WI38 (cell line): ENCODE data around the gene KHK.

Source experiments
- H3K4me3 ChIP-seq: 2 replicates; pipeline ENCODE4 v1.5.1; 2011; ENCODE audit warnings: low read depth, mild to moderate bottlenecking, control low read depth, low read length
- TF ChIP-seq, protein P1 (sequence below): IDR thresholded peaks from 2 replicates; pipeline ENCODE4 v1.5.1; 2012; ENCODE audit warnings: low read depth, mild to moderate bottlenecking, control low read depth, low read length

The KHK gene

DNA sequence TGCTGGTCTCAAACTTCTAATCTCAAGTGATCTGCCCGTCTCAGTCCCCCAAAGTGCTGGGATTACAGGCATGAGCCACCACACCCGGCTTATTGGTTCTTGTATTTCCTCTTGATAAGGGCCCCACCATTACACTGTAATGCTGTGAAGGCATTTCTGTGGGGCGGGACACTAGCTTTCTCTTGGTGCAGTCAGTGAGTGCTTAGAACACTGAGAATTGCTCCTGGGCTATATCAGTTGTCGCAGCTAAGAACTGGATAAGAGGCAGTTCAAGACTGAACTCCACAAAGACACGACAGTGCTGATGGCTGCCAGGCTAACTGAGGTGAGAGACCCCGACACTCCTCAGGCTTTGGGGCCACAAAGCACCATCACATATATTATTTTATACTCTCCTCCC lies 2.1 kb downstream of the KHK start:
- TF ChIP-seq, protein P1, sequence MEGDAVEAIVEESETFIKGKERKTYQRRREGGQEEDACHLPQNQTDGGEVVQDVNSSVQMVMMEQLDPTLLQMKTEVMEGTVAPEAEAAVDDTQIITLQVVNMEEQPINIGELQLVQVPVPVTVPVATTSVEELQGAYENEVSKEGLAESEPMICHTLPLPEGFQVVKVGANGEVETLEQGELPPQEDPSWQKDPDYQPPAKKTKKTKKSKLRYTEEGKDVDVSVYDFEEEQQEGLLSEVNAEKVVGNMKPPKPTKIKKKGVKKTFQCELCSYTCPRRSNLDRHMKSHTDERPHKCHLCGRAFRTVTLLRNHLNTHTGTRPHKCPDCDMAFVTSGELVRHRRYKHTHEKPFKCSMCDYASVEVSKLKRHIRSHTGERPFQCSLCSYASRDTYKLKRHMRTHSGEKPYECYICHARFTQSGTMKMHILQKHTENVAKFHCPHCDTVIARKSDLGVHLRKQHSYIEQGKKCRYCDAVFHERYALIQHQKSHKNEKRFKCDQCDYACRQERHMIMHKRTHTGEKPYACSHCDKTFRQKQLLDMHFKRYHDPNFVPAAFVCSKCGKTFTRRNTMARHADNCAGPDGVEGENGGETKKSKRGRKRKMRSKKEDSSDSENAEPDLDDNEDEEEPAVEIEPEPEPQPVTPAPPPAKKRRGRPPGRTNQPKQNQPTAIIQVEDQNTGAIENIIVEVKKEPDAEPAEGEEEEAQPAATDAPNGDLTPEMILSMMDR, result no peak
- no peak overlapping the region for H3K4me3 ChIP-seq

- TF ChIP-seq, protein P1, result no peak
- H3K4me3 ChIP-seq, result no peak overlapping the region
Measured at GRCh38 chr2:27089111-27089954, 2.8 kb downstream of the KHK start.

GRCh38 chr2:27091746-27092695 lies 5.4 kb downstream of the KHK start:
- TF ChIP-seq, protein P1, result no peak

GRCh38 chr2:27092696-27093429 lies 6.3 kb downstream of the KHK start:
- H3K4me3 ChIP-seq, result no peak overlapping the region
- TF ChIP-seq, protein P1, result no peak

More at GRCh38 chr2:27091746-27092695, 5.4 kb downstream of the KHK start:
- H3K4me3 ChIP-seq, result no peak overlapping the region

DNA sequence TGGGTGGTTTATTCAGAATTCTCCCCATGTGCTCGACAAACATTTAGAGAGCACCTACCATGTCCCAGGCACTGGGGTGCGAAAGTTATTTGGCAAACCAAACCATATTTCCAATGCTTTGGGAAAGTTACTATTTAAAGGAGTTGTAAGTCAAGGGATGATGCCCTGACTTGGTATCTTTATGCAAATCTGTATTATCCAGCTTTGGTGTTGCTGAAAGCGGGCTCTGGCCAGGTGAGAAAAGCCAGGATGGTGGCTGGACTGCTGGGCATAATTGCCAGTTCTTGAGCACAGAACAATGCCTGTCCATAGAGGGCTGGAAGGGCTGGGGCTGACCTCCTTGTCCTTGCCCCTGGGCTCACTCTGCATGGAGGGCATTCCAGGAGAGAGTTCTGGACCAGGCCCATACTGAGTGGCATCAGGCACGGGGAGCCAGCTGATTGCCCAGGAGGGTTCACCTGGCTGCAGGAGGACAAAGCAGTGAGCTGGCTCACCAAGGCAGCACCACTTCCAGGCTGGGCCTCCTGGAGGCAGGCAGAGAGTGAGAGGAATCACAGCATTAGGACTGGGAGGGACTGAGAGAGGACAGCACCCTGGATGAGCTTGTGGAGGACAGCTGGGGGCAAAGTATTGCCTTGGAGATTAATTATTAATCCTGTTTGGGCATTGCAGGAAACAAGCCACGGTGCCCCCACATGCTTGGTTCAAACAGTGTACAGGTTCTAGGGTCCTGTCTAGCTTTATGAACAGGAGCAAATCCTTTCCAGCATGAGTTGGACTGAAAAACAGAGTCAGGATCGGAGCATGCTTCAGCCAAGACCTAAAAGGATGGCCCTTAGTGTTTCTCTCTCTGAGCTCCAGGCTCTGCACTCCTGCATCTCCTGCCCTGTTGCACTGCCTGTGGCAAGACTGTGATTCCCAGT lies 7.1 kb downstream of the KHK start:
- TF ChIP-seq, protein P1, result no peak
- H3K4me3 ChIP-seq, result no peak overlapping the region

- H3K4me3 ChIP-seq, result no peak overlapping the region
- TF ChIP-seq, protein P1, result no peak
Measured at GRCh38 chr2:27094353-27094984, 7.9 kb downstream of the KHK start.
